Fibroblast of villous mesenchyme (primary cell): ENCODE data around the gene IL17RE. TPM values are rescaled to one million over a fixed set of nuclear protein-coding genes. Genes with fewer than 3 reads are reported as not detected.
A peak's percentile ranks its signal among the peaks of the same experiment; 100 is the strongest.

Experiments
- DNase-seq: peaks from one replicate; pipeline ENCODE4 v3.0.0-alpha.2; 2010; ENCODE audit warnings: low read depth
- H3K4me3 ChIP-seq: 2 replicates; pipeline ENCODE4 v1.5.1; 2011; ENCODE audit warnings: low read depth, mild to moderate bottlenecking, low read length
- CTCF ChIP-seq: IDR thresholded peaks from 2 replicates; pipeline ENCODE4 v1.5.1; 2012; ENCODE audit warnings: low read depth, mild to moderate bottlenecking, low read length; ENCODE audit not compliant: insufficient read depth
- total RNA-seq: library from RNA; depleted of rRNA; stranded (reverse); fragments of >200 nt; gene quantifications from 2 replicates; pipeline ENCODE4 v1.2.3, GENCODE V29; 2012

The IL17RE gene
- total RNA-seq, 1 donor = 0.43 TPM

DNA sequence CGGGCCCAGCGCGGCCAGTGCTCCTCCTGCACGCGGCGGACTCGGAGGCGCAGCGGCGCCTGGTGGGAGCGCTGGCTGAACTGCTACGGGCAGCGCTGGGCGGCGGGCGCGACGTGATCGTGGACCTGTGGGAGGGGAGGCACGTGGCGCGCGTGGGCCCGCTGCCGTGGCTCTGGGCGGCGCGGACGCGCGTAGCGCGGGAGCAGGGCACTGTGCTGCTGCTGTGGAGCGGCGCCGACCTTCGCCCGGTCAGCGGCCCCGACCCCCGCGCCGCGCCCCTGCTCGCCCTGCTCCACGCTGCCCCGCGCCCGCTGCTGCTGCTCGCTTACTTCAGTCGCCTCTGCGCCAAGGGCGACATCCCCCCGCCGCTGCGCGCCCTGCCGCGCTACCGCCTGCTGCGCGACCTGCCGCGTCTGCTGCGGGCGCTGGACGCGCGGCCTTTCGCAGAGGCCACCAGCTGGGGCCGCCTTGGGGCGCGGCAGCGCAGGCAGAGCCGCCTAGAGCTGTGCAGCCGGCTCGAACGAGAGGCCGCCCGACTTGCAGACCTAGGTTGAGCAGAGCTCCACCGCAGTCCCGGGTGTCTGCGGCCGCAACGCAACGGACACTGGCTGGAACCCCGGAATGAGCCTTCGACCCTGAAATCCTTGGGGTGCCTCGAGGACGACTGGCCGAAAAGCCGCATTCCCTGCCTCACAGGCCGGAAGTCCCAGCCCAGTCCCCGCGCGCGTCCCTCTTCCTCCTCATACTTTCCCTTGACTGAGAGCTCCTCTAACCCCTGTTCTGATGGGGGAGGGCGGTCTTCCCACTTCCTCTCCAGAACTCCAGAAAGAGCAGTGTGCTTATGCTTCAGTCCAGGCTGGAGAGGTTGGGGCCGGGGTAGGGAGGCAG is 12.8 kb downstream of the IL17RE start:
- TF ChIP-seq CTCF = peak; percentile 52
- peak; percentile 64 for DNase-seq
- peak overlapping the region; percentile 59 for H3K4me3 ChIP-seq

- no peak for TF ChIP-seq CTCF
- DNase-seq = peak; percentile 25
- H3K4me3 ChIP-seq = peak overlapping the region; percentile 73
Measured at GRCh38 chr3:9916346-9916733, 13.7 kb downstream of the IL17RE start.

GRCh38 chr3:9916734-9917680 is 14.4 kb downstream of the IL17RE start, which contains the start of gene IL17RC:
Gene IL17RC, plus strand, starts transcription at chr3:9917098. Its CDS starts 218 bp downstream, at chr3:9917316.
- H3K4me3 ChIP-seq = peak within 1 kb of the TSS; percentile 73
- peak; percentile 89 for DNase-seq
- TF ChIP-seq CTCF = peak; percentile 3

GRCh38 chr3:9917820-9918219 is 15.2 kb downstream of the IL17RE start:
- TF ChIP-seq CTCF = no peak
- H3K4me3 ChIP-seq = peak overlapping the region; percentile 73
- DNase-seq = no peak

DNA sequence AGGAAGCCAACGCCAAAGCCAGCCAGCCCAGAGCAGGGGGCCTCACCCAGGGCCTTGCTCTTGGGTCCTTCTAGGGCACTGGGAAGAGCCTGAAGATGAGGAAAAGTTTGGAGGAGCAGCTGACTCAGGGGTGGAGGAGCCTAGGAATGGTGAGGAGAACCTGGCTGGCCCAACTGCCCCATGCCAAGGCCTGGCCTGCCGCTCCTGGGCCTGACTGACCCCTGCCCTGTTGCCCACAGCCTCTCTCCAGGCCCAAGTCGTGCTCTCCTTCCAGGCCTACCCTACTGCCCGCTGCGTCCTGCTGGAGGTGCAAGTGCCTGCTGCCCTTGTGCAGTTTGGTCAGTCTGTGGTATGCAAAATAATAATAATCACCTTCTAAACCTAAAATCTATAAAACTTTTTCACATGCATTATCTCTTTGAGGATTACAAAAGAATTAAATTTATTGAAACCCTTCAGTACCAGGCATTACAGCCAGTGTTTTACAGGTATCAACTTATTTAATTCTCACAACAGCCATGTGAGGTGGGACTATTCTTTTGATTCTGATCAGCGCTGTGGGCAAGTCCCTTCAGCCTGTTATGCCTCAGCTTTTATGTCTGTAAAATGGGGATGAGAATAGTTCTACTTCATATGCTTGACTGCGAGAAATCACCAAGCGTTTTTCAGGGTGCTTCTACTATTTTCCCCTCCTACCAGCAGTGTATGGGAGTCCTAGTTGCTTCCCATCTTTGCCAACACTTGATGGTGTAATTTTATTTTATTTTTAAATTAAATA is 15.8 kb downstream of the IL17RE start:
- no peak overlapping the region for H3K4me3 ChIP-seq
- no peak for TF ChIP-seq CTCF
- no peak for DNase-seq

GRCh38 chr3:9928158-9928557 is 25.5 kb downstream of the IL17RE start:
- no peak for TF ChIP-seq CTCF
- H3K4me3 ChIP-seq = no peak overlapping the region
- no peak for DNase-seq
